ENCODE results near the gene PRKD2.

The PRKD2 gene

GRCh38 chr19:46685189-46685588, 31.7 kb downstream of the PRKD2 start:
- peak overlapping the region; percentile 74 for H3K27ac Mint-ChIP-seq
- no peaks in the 10 kb centered on the region for H3K9me3 Mint-ChIP-seq
- no peaks in the 10 kb centered on the region for H3K4me1 Mint-ChIP-seq
- no peak overlapping the region for H3K4me3 Mint-ChIP-seq
- H3K36me3 Mint-ChIP-seq, result peaks cover 100% of the 10 kb centered on the region
- no peak for ATAC-seq
- DNase-seq (ENCODE audit: low spot score in 2 of 2), result no peak

- peak overlapping the region; percentile 81 for H3K27ac Mint-ChIP-seq
- peak; percentile 86 for ATAC-seq
- H3K36me3 Mint-ChIP-seq, result peaks cover 100% of the 10 kb centered on the region
Observed at GRCh38 chr19:46678110-46678732, 38.7 kb downstream of the PRKD2 start.

DNA sequence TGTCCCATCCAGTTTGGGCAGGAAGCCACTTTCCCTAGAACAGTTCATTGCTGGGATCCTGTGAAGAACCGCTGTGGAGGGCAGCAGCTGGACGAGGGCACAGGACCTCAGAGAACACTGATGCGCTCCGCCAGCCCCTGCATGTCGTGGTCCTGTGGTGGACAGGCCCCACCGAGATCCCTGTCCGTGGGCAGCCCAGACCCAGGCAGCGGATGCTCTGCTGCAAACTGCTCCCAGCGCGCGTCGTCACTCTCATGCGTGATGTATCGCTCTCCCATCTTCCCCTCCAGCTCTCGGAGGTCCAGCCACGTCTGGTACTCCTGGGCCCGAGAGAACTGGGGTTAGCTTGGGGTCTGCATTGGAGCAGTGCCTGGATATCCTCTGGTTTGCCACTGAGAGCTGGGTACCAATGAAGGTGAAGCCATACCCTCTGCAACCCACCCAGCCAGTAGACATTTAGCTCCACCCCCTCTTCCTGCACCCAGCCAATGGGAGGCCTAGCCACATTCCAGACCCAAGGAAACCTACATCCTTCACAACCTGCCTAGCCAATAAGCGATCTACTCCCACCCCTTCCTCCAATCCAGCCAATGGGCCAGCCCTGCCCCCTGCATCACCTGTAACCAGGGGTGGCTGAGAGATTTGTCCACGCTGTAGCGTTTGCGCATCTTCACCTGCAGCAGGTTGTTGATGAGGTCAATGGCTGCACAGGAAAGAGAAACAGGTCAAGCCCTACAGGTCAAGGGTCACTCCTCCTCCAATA, 42.3 kb downstream of the PRKD2 start:
- peak overlapping the region; percentile 12 for H3K27ac Mint-ChIP-seq
- no peak overlapping the region for H3K4me3 Mint-ChIP-seq
- no peak for DNase-seq (ENCODE audit: low spot score in 2 of 2)
- H3K9me3 Mint-ChIP-seq, result no peaks in the 10 kb centered on the region
- peaks cover 12% of the 10 kb centered on the region for H3K4me1 Mint-ChIP-seq
- peaks cover 70% of the 10 kb centered on the region for H3K36me3 Mint-ChIP-seq
- no peak for ATAC-seq

More at GRCh38 chr19:46678110-46678732, 38.7 kb downstream of the PRKD2 start:
- H3K4me3 Mint-ChIP-seq, result no peak overlapping the region
- peaks cover 12% of the 10 kb centered on the region for H3K4me1 Mint-ChIP-seq
- peak; percentile 36 to 77 for DNase-seq (ENCODE audit: low spot score in 2 of 2)
- H3K9me3 Mint-ChIP-seq, result no peaks in the 10 kb centered on the region

GRCh38 chr19:46670813-46671212, 46.1 kb downstream of the PRKD2 start:
- H3K36me3 Mint-ChIP-seq, result peaks cover 32% of the 10 kb centered on the region
- H3K4me1 Mint-ChIP-seq, result no peaks in the 10 kb centered on the region
- DNase-seq (ENCODE audit: low spot score in 2 of 2), result no peak
- no peak overlapping the region for H3K27ac Mint-ChIP-seq
- no peak for ATAC-seq
- H3K9me3 Mint-ChIP-seq, result no peaks in the 10 kb centered on the region
- H3K4me3 Mint-ChIP-seq, result no peak overlapping the region

DNA sequence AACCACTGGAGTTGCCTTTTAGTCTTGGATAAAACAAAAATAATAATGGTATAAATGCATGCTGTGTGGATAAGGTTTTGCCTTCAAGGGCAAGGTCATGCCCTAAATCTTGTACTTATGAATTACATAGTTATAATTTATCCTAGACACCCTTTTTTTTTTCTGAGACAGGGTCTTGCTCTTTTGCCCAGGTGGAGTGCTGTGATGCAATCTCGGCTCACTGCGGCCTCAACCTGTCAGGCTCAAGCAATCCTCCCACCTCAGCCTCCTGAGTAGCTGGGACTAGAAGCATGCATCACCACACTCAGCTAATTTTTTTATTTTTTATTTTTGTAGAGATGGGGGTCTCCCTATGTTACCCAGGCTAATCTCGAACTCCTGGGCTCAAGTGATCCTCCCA, 48.3 kb downstream of the PRKD2 start:
- Mint-ChIP-seq H3K36me3 (peaks cover 11% of the 10 kb centered on the region), H3K9me3 (no peaks in the 10 kb centered on the region), H3K27ac (peak overlapping the region; percentile 13), H3K4me1 (no peaks in the 10 kb centered on the region), H3K4me3 (no peak overlapping the region)
- ATAC-seq (no peak), DNase-seq (ENCODE audit: low spot score in 2 of 2) (no peak)

DNA sequence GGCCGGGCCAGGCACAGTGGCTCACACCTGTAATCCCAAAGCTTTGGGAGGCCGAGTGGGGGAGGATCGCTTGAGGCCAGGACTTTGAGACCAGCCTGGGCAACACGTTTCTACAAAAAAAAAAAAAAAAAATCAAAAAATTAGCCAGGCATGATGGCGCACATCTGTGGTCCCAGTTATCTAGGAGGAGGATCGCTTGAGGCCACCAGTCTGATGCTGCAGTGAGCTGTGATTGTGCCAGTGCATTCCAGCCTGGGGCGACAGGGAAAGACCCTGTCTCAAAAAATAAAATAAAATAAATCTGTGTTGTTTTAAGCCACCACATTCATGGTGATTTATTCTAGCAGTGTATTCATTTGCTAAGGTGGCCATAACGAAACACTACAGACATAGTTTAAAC, 51.8 kb downstream of the PRKD2 start:
- Mint-ChIP-seq H3K4me3 (no peak overlapping the region), H3K36me3 (no peaks in the 10 kb centered on the region), H3K9me3 (no peaks in the 10 kb centered on the region), H3K4me1 (peaks cover 14% of the 10 kb centered on the region), H3K27ac (no peak overlapping the region)
- ATAC-seq, result no peak
- DNase-seq (ENCODE audit: low spot score in 2 of 2), result no peak

DNA sequence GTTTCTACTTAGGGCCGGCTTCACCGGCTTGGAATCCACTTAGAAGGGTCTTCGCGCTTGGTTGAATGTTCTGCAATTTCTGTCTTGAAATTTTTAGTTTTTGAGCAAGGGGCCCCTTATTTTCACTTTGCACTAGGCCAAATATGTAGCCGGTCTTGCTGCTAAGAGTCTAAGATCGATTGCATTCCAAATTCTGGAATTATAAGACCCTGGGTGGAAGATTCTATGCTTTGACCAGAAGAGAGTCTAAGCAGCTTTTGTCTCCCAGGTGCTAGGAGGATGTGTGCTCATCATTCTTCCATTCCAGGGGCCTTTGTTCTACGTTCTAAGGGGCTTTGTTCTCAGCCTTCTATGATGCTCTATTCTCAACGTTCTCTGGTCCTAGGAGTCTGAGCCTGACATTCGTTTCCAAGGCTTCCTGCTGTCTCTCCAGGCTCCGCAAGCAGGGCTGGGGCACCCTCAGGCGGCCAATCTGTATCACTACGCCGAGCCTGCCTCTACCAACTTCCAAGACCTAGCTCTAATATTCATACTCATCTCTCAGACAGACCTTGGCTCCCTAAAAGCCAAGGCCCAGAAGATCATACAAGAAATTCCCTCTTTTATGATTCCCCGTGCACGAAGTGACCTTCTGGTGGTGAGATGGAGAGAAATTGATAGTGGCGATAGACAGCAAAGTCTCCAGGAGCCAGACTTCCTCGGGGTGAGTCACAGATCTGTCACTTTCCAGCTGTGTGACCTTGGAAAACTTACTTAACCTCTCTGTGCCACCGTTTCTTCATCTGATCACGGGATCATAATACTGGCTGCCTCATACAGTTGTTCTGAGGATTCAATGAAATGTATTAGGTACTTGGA, 55.0 kb downstream of the PRKD2 start:
- H3K36me3 Mint-ChIP-seq, result no peaks in the 10 kb centered on the region
- H3K27ac Mint-ChIP-seq, result peak overlapping the region; percentile 17
- peak; percentile 71 for ATAC-seq
- H3K4me3 Mint-ChIP-seq, result peak overlapping the region; percentile 59
- H3K4me1 Mint-ChIP-seq, result peaks cover 21% of the 10 kb centered on the region
- peak; percentile 45 to 72 for DNase-seq (ENCODE audit: low spot score in 2 of 2)
- no peaks in the 10 kb centered on the region for H3K9me3 Mint-ChIP-seq

DNA sequence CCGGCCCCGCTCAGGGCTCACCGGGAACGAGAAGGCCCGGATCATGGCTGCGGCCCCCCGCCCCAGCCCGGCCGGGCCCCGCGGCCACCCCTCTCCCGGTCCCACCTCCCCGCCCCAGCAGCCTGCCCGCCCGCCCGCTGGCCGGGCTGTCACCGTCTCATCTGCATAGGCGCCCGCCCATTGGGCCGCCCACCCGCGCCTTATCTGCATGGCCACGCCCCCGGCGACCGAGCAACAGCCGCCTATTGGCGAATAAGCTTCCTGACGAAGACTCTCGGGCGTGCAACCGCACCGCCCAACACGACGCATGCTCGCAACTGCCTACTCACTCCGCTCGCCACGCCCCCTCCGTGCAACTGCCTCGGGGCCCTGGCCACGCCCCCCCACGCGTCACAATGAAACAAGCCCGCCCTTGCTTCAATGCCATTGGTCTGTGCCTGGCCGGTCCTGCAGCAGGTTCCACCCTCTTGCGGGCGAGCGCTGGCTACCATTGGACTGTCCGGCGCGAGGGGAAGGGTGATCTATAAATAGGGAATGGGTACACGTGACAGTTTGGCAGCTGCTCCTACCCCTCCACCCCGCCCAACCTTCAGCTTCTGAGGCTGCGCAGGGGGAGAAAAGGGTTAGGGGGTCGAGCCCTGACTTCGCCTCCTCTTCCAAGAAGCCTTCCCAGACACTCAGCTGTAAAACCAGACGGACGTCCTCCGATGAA, 55.7 kb downstream of the PRKD2 start, which contains the start of gene DACT3:
Gene DACT3, minus strand, starts transcription at position 163 of the 712 bp plus-strand sequence. Its CDS starts 118 bp downstream, at position 45.
- Mint-ChIP-seq H3K27ac (peak within 1 kb of the TSS; percentile 17), H3K36me3 (no peaks in the 10 kb centered on the region), H3K4me1 (peaks cover 21% of the 10 kb centered on the region), H3K4me3 (peak within 1 kb of the TSS; percentile 59), H3K9me3 (no peaks in the 10 kb centered on the region)
- ATAC-seq (peak; percentile 92), DNase-seq (ENCODE audit: low spot score in 2 of 2) (peak; percentile 99 to 100)

DNA sequence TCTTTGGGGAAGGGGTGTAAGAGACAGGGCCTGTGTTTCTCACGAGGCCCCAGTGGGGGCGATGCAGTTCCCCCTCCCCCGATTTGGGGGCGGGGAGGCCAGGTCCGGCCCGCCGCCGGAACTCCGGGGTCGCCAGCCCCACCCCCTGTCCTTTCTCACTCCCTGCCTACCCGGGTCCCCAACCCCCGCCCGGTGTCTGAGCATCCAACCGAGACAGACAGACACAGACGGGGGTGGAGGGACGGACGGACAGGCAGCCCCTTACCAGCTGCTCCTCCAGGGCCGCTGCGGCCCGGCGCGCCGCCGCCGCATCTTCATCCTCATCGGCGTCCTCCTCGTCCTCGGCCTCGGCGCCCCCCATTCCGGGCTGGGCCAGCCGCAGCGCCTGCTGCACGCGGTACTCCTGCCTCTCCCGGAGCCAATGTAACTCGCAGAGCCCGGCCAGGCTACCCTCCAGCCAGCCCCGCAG, 56.3 kb downstream of the PRKD2 start:
- peak; percentile 0 for ATAC-seq
- no peak for DNase-seq (ENCODE audit: low spot score in 2 of 2)
- peaks cover 21% of the 10 kb centered on the region for H3K4me1 Mint-ChIP-seq
- peak overlapping the region; percentile 59 for H3K4me3 Mint-ChIP-seq
- no peaks in the 10 kb centered on the region for H3K36me3 Mint-ChIP-seq
- H3K27ac Mint-ChIP-seq, result no peak overlapping the region
- no peaks in the 10 kb centered on the region for H3K9me3 Mint-ChIP-seq

DNA sequence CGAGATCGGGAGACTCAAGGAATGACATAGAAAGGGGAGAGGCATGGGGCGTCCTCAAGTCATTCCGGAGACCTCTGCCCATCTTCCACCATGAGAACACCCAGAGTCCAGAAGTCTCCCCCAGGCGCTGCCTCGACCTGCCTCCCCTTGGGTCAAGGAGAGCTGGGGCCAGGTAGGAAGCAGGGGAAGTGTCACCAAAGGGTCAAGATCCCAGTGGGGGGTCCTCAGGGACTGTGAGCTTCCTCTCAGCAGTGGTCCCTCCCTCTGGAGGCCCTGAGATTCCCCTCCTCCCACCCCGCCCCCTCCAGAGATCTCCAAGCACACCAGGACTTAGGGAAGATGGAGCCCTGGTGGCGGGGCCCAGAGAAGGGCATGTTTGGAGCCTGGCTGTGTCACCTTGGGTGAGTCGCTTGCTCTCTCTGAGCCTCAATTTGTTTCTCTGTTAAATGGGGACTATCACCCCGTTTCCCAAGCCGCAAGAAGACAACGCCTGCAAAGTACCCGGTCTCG, 56.9 kb downstream of the PRKD2 start:
- Mint-ChIP-seq H3K4me3 (peak overlapping the region; percentile 59), H3K36me3 (no peaks in the 10 kb centered on the region), H3K4me1 (peaks cover 21% of the 10 kb centered on the region), H3K9me3 (no peaks in the 10 kb centered on the region), H3K27ac (no peak overlapping the region)
- ATAC-seq (no peak), DNase-seq (ENCODE audit: low spot score in 2 of 2) (peak in 1 of 2 donors; percentile 53)

GRCh38 chr19:46659151-46660007, 57.5 kb downstream of the PRKD2 start:
- H3K4me3 Mint-ChIP-seq, result peak overlapping the region; percentile 59
- H3K27ac Mint-ChIP-seq, result no peak overlapping the region
- ATAC-seq (no peak), DNase-seq (ENCODE audit: low spot score in 2 of 2) (no peak)
- peaks cover 21% of the 10 kb centered on the region for H3K4me1 Mint-ChIP-seq
- no peaks in the 10 kb centered on the region for H3K9me3 Mint-ChIP-seq
- no peaks in the 10 kb centered on the region for H3K36me3 Mint-ChIP-seq

DNA sequence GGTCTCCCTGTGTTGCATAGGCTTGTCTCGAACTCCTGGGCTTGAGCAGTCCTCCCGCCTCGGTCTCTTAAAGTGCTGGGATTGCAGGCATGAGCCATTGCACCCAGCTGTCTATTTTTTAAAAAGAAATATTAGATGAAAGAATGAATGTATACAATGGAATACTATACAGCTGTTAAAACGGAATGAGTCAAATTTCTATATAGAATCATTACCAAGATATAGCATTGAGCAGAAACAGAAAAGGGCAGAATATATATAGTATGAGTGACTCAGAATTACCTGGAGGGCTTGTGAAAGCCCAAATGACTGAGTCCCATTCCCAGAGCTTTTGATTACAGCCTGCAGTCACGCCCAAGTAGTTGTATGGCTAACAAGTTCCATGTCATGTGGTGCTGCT, 60.4 kb downstream of the PRKD2 start:
- DNase-seq (ENCODE audit: low spot score in 2 of 2) (no peak), ATAC-seq (no peak)
- H3K4me1 Mint-ChIP-seq, result peaks cover 13% of the 10 kb centered on the region
- no peaks in the 10 kb centered on the region for H3K36me3 Mint-ChIP-seq
- H3K4me3 Mint-ChIP-seq, result no peak overlapping the region
- no peak overlapping the region for H3K27ac Mint-ChIP-seq
- no peaks in the 10 kb centered on the region for H3K9me3 Mint-ChIP-seq

DNA sequence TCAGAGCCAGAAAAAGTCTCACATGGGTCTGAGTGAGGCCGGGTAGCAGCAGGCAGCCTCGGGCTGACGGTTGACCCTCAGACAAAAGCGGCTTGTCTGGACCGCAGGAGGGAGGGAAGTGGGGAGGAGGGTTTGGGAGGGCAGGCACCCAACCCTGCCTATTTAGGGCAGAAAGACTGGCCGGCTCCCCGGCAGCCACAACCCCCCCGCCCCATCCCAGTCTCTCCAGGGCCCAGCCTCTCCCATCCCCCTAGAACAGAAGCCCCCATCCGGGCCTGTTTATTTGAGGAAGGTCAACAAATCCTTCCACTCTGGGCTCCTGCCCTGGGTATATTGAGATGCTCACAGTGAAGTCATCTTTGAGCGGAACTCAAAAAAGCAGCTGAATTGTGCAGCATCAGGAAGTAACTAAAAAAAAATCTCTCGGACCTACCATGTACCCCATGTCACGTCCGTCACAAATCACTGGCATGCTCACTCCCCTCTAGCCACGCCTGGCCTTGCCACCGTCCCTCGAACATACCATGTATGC, 62.2 kb downstream of the PRKD2 start:
- peaks cover 3% of the 10 kb centered on the region for H3K4me1 Mint-ChIP-seq
- H3K36me3 Mint-ChIP-seq, result peaks cover 6% of the 10 kb centered on the region
- no peak overlapping the region for H3K4me3 Mint-ChIP-seq
- DNase-seq (ENCODE audit: low spot score in 2 of 2) (no peak), ATAC-seq (no peak)
- H3K27ac Mint-ChIP-seq, result no peak overlapping the region
- no peaks in the 10 kb centered on the region for H3K9me3 Mint-ChIP-seq

GRCh38 chr19:46650445-46650844, 66.5 kb downstream of the PRKD2 start:
- Mint-ChIP-seq H3K36me3 (peaks cover 6% of the 10 kb centered on the region), H3K4me1 (peaks cover 9% of the 10 kb centered on the region), H3K9me3 (no peaks in the 10 kb centered on the region), H3K27ac (peak overlapping the region; percentile 60), H3K4me3 (no peak overlapping the region)
- DNase-seq (ENCODE audit: low spot score in 2 of 2), result no peak
- no peak for ATAC-seq

Data from stimulated activated effector memory CD8-positive, alpha-beta T cell treated with anti-CD3 and anti-CD28 coated beads, Interleukin-12 subunit alpha, Interleukin-12 subunit beta, amount 100 ng/mL, for 72 hours (primary cell).